ENCODE measurements around the gene SLC22A15.

DNA sequence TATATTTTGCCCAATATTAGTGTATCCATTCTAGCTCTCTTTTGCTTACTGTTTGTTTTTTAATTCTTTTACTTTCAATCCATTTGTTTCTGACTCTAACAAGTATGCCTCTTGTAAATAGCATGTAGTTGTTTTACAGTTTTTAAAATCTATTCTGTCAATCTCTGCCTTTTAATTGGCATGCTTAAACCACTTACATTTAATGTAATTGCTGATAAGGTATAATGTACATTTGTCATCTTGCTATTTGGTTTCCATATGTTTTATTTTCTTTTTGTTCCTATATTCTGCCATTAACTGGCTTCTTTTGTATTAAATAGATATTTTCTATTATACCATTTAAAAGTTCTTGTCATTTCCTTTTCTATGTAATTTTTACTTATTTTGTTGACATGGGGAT, 118.7 kb downstream of the SLC22A15 start:
- TF ChIP-seq, protein P1, sequence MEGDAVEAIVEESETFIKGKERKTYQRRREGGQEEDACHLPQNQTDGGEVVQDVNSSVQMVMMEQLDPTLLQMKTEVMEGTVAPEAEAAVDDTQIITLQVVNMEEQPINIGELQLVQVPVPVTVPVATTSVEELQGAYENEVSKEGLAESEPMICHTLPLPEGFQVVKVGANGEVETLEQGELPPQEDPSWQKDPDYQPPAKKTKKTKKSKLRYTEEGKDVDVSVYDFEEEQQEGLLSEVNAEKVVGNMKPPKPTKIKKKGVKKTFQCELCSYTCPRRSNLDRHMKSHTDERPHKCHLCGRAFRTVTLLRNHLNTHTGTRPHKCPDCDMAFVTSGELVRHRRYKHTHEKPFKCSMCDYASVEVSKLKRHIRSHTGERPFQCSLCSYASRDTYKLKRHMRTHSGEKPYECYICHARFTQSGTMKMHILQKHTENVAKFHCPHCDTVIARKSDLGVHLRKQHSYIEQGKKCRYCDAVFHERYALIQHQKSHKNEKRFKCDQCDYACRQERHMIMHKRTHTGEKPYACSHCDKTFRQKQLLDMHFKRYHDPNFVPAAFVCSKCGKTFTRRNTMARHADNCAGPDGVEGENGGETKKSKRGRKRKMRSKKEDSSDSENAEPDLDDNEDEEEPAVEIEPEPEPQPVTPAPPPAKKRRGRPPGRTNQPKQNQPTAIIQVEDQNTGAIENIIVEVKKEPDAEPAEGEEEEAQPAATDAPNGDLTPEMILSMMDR (IDR thresholded peaks at IDR 0.05): no peak
- TF ChIP-seq POLR2A (IDR thresholded peaks at IDR 0.05) (no peak), POLR2AphosphoS5 (IDR thresholded peaks at IDR 0.05) (no peak)
